Thymus (tissue), 11 donors: ENCODE measurements around the gene CARMIL1. TPM values are rescaled to one million over a fixed set of nuclear protein-coding genes. Genes with fewer than 3 reads are reported as not detected.

ENCODE experiments used
- DNase-seq, 9 donors: peaks; one replicate each; pipeline ENCODE4 v3.0.0-alpha.2; 2013; ENCODE audit warnings: low spot score in 9 of 9, low read depth in 6 of 9, missing footprints in 1 of 9
- H3K27ac ChIP-seq, 2 donors: one replicate each; pipeline ENCODE4 v1.5.1; 2013; ENCODE audit warnings: control low read depth in 1 of 2, low read depth in 1 of 2, low read length in 1 of 2, mild to moderate bottlenecking in 1 of 2, moderate library complexity in 1 of 2
- H3K27me3 ChIP-seq, 2 donors: one replicate each; pipeline ENCODE4 v1.5.1; 2013; ENCODE audit warnings: low read length in 1 of 2; ENCODE audit not compliant: control insufficient read depth in 2 of 2, insufficient read depth in 1 of 2
- H3K36me3 ChIP-seq, 2 donors: one replicate each; pipeline ENCODE4 v1.5.1; 2013; ENCODE audit warnings: low read length in 1 of 2, mild to moderate bottlenecking in 1 of 2, moderate library complexity in 1 of 2; ENCODE audit not compliant: control insufficient read depth in 2 of 2, insufficient read depth in 2 of 2
- H3K4me1 ChIP-seq, 2 donors: one replicate each; pipeline ENCODE4 v1.5.1; 2013; ENCODE audit warnings: low read length in 2 of 2; ENCODE audit not compliant: control insufficient read depth in 2 of 2, insufficient read depth in 2 of 2
- H3K4me3 ChIP-seq, 2 donors: one replicate each; pipeline ENCODE4 v1.5.1; 2013; ENCODE audit warnings: low read length in 2 of 2, control low read depth in 1 of 2, mild to moderate bottlenecking in 1 of 2
- H3K9me3 ChIP-seq, 2 donors: one replicate each; pipeline ENCODE4 v1.5.1; 2013; ENCODE audit warnings: low read length in 1 of 2, mild to moderate bottlenecking in 1 of 2; ENCODE audit not compliant: control insufficient read depth in 2 of 2, insufficient read depth in 1 of 2
- WGBS: extraction: QIAGEN DNeasy Blood & Tissue Kit; methylation state at CpG from one replicate; pipeline ENCODE4 v1.1.7; 2013; 5-methylcytosine and 5-hydroxymethylcytosine counted together
- polyA plus RNA-seq: library from polyadenylated mRNA; stranded (reverse); fragments of 200-250 nt; gene quantifications from one replicate; pipeline ENCODE4 v1.2.3, GENCODE V29; 2013
- total RNA-seq: library from RNA; stranded (reverse); fragments of 120-200 nt; gene quantifications from one replicate; pipeline ENCODE4 v1.2.4, GENCODE V29; 2013
- donor health status: healthy.

CARMIL1 gene
- total and polyA plus RNA-seq, 2 donors = 17.4 to 29.9 TPM

DNA sequence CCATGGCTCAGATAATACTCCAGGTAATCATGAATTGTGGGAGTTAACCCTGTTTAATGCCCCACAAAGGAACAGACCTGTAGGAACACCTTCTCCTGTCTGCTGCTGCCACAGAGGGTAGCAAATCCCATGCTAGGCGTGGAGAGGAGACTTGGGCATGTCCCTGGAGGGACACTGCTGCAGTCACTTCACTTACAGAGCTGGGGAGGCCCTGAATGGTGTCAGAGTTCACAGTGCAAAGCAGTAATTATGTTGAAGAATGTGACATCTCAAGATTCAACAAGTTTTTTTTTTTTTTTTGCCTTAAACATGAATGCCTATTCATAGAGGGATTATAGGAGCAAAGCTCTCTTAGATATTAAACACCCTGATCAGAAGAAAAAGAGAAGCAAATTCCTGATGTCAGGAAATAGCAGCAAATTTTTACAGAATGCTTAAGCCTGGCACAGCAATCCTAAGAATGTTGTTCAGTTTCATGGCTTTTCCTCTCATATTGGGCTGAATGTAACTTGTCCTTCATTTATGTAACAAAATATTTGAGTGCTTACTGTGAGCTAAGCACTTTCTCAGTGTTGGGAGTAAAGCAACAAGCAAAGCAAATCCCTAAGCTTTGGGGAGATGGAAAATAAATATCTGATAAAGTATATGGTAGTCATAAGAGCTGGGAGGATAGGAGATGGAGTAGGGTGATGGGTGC lies 45.0 kb downstream of the CARMIL1 start:
- no peaks in the 10 kb centered on the region for H3K27me3 ChIP-seq
- WGBS = 95% methylated on average over 1 of the region's 1 CpG

DNA sequence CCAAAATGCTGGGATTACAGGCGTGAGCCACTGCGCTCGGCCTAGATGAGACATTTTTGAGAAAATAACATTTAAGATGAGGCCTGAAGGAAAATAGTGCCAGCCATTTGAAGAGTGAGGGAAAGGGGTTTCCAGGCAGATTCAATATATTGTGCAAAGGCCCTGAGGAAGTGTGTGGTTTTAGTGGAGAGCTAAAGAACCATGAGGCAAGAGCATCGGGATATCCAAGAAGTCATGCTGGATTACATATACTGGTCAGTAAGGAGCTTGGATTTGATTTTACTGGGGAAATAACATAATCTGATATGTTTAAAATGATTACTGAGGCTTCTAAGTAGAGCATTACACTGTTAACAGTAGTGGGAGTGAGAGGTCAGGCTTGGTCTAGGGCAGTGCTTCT lies 47.0 kb downstream of the CARMIL1 start:
- H3K36me3 ChIP-seq = no peaks in the 10 kb centered on the region
- no peak for DNase-seq
- H3K27me3 ChIP-seq = no peaks in the 10 kb centered on the region
- H3K4me1 ChIP-seq = no peaks in the 10 kb centered on the region
- WGBS = 97% methylated on average over 4 of the region's 4 CpGs
- no peaks in the 10 kb centered on the region for H3K9me3 ChIP-seq
- no peak overlapping the region for H3K27ac ChIP-seq
- H3K4me3 ChIP-seq = no peak overlapping the region

More for the DNA sequence above, 45.0 kb downstream of the CARMIL1 start:
- no peaks in the 10 kb centered on the region for H3K36me3 ChIP-seq
- no peaks in the 10 kb centered on the region for H3K9me3 ChIP-seq
- H3K4me1 ChIP-seq = no peaks in the 10 kb centered on the region
- no peak overlapping the region for H3K27ac ChIP-seq
- no peak overlapping the region for H3K4me3 ChIP-seq
- no peak for DNase-seq

DNA sequence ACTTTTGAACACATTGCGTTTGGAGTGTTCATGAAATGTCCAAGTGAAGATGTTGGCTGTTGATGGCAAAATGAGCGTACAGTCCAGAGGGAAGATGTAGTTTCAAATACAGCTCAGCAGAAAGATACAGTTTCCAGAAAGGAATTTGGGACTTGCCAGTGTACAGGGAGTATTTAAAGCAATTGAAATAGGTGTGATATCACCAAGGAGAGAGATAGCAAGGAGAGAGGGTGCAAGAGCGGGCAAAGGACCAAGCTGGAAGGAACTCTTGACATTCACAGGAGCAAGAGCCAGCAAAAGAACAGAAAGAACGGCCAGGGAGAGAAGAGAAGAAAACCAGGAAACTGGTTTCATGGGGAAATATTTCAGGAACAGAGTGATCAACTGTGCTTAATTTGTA lies 47.8 kb downstream of the CARMIL1 start:
- no peaks in the 10 kb centered on the region for H3K9me3 ChIP-seq
- WGBS = 93% methylated on average over 4 of the region's 4 CpGs
- H3K4me3 ChIP-seq = no peak overlapping the region
- no peak overlapping the region for H3K27ac ChIP-seq
- H3K36me3 ChIP-seq = no peaks in the 10 kb centered on the region
- no peak for DNase-seq
- H3K4me1 ChIP-seq = no peaks in the 10 kb centered on the region
- no peaks in the 10 kb centered on the region for H3K27me3 ChIP-seq

DNA sequence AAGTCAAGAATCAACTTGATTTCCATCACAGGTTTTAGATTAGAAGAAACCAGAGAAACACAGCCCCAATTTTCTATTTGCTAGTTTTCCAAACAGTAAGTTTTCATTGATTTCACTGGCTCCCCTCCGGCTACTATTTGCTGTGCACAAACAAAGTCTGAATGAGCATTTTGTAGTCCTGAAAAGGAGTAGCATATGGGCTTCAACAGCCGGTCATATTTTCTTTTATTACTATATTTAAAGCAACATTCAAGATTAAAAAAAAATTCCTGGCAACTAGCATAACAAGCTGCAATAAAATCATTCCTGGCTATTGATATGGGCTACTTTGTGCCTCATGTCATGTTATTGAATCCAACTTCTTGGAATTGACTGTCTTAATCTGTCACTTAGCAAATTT lies 48.3 kb downstream of the CARMIL1 start:
- no peak overlapping the region for H3K27ac ChIP-seq
- no peak overlapping the region for H3K4me3 ChIP-seq
- 98% methylated on average over 2 of the region's 2 CpGs for WGBS
- no peak for DNase-seq
- H3K9me3 ChIP-seq = no peaks in the 10 kb centered on the region
- H3K27me3 ChIP-seq = no peaks in the 10 kb centered on the region
- H3K4me1 ChIP-seq = no peaks in the 10 kb centered on the region
- H3K36me3 ChIP-seq = no peaks in the 10 kb centered on the region

DNA sequence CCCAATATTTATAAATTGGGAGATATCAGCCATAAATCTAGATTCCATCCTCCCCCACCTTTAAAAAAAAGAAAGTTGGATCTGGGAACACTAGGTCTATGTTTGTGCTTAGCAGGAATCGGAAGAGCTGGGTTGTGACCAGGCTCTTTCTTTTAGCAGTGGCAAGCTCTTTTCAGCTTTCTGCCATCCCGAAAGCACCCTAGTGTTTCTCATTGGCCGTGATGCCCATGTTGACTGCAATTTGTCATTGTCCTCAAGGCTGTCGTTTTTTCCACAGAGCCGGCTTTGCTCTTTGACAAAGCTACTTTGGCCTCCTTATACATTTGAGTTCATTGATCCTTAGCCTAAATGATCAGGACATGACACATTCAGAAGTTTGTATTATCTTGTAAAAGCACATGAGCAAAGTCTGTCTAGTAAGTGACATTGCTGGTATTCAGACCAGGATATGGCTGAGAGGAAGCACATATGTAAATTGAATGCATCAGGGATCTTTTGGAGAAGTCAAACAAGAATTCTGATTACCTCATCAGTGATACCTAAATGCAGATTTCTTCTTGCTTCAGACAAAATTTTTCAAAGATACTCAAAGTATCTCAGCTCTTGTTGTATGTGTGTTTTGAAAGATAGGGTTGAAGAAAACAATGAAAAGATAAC lies 50.1 kb downstream of the CARMIL1 start:
- WGBS = 96% methylated on average over 5 of the region's 5 CpGs
- Histone ChIP-seq H3K4me3 (no peak overlapping the region), H3K27me3 (no peaks in the 10 kb centered on the region), H3K36me3 (no peaks in the 10 kb centered on the region), H3K9me3 (no peaks in the 10 kb centered on the region), H3K4me1 (no peaks in the 10 kb centered on the region), H3K27ac (no peak overlapping the region)
- DNase-seq = no peak

DNA sequence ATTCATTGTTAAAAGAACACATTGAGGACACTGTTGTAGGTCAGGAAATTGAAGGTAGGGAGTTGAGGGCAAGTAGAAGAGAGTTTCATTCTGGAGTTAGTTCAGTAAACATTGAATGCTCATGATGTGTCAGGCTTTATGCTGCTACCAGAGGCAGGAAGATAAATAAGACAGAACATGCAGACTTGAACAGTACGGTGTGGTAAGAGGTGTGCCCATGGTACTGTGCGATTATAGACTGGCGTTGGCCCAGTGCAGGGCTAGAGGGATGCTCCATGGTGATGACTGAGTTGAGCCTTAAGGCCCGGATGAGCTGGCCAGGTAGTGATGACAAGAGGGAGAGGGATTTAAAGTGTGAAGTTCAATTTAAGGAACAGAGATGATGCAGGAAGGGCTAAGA lies 50.8 kb downstream of the CARMIL1 start:
- no peaks in the 10 kb centered on the region for H3K36me3 ChIP-seq
- DNase-seq = no peak
- WGBS = 98% methylated on average over 4 of the region's 4 CpGs
- no peaks in the 10 kb centered on the region for H3K9me3 ChIP-seq
- no peaks in the 10 kb centered on the region for H3K4me1 ChIP-seq
- no peak overlapping the region for H3K4me3 ChIP-seq
- H3K27ac ChIP-seq = no peak overlapping the region
- H3K27me3 ChIP-seq = no peaks in the 10 kb centered on the region

DNA sequence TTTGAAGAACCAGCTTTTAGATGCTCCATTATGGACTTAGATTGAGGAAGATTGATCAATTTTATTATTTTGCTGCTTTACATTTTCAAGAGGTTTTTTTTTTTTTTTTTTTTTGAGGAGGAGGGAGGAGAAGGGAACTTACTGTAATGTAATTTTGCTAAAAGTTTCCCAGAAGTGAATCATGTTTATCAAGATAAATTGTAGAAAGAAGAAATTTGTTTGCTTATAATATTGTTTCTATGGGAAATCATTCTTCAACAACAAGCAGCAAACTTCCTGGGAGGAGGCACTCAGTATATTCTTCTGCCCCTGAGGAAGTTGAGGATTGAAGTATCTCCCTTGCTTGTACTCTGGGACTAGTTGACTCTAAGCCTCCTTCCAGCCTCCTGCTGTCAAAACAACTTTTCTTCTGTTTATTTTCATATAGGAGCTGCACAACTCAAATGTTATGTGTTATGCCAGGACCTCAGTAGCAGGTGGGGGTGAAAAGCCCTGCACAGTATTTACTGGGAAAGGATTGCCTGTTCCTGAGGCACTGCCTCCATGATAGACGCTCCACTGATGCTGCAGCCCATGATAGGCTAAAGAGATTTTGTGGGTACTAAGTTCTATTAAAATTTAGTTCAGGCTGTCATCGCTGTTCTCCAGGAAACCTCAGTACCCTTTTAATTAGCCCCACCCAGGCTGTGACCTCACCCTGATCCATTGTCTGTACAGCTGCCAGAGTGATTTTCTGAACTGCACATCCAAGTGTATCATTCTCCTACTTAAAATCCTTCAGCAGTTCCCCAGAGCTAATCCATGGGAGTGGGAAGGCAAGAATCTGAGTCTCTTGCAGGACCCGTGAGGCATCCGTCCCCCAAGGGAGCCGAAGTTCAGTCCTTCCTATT lies 51.9 kb downstream of the CARMIL1 start:
- Histone ChIP-seq H3K36me3 (no peaks in the 10 kb centered on the region), H3K4me3 (no peak overlapping the region), H3K4me1 (no peaks in the 10 kb centered on the region), H3K27ac (no peak overlapping the region), H3K27me3 (no peaks in the 10 kb centered on the region), H3K9me3 (no peaks in the 10 kb centered on the region)
- 97% methylated on average over 5 of the region's 5 CpGs for WGBS
- no peak for DNase-seq

DNA sequence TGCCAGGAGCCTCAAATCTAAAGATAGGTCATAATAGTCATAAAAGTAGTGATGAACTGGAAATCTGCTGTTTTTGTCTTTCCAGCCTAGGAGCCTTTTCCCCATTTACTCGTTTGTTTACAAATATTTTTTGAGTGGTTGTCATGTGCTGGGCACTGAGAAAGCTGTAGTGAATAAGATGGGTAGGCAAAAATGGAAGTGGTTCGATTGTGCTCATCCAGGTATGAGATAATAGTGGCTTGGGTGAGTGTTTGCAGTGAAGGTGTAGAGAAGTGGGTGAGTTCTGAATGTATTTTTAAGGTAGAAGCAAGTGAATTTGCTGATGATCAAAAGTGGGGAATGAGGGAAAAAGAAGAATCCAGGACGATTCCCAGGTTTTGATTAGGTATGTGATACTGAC lies 53.0 kb downstream of the CARMIL1 start:
- DNase-seq = no peak
- WGBS = 91% methylated on average over 3 of the region's 3 CpGs
- Histone ChIP-seq H3K36me3 (no peaks in the 10 kb centered on the region), H3K9me3 (no peaks in the 10 kb centered on the region), H3K4me3 (no peak overlapping the region), H3K27me3 (no peaks in the 10 kb centered on the region), H3K27ac (no peak overlapping the region), H3K4me1 (no peaks in the 10 kb centered on the region)

DNA sequence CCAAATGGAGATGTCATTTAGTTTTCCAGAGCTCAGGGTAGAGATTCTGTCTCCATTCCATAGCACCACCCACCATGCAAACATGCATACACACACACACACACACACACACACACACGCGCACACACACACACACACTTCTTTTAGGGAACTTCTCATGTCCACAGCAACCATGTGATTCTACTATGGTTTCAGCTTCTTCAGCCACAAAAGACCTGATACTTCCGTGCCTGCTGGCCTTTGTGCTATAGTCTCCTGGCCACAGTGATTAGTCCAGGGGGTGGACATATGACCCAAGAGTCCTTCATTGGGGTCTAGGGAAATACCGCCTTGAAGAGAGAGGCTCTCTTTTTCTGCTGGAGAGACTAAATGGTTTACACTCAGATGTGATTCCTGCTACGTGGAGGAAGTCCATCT lies 53.5 kb downstream of the CARMIL1 start:
- Histone ChIP-seq H3K4me1 (no peaks in the 10 kb centered on the region), H3K27ac (no peak overlapping the region), H3K27me3 (no peaks in the 10 kb centered on the region), H3K4me3 (no peak overlapping the region), H3K9me3 (no peaks in the 10 kb centered on the region), H3K36me3 (no peaks in the 10 kb centered on the region)
- DNase-seq = no peak
- WGBS = 57% methylated on average over 5 of the region's 5 CpGs
